OCI-LY7 (cell line): ENCODE results near the gene OSBP2. TPM values are rescaled to one million over a fixed set of nuclear protein-coding genes. Genes with fewer than 3 reads are reported as not detected.

Source experiments
- BruUV-seq: library from RNA; stranded (reverse); fragments of 400-500 nt; replicated peaks from 2 replicates; lab custom pipeline; 2021; lab: Mats Ljungman, UMichigan
- CTCF ChIA-PET: fragments of 300-600 bp; sonication (Branson Sonifier 250); formaldehyde crosslinking; loops from one replicate; lab custom pipeline; 2022; ENCODE audit warnings: antibody characterized with exemption; ENCODE audit not compliant: unreplicated experiment; lab: Charles Lee
- POLR2A ChIA-PET: fragments of 300-600 bp; sonication (Branson Sonifier 250); formaldehyde crosslinking; loops from one replicate; lab custom pipeline; 2022; ENCODE audit warnings: antibody characterized with exemption; lab: Charles Lee
- DNase-seq: peaks from one replicate; pipeline ENCODE4 v3.0.0-alpha.2; 2015; ENCODE audit warnings: low spot score
- H2AFZ ChIP-seq: fragments of 200-600 bp; sonication (generic), shearing (Covaris generic); 2 replicates; pipeline ENCODE4 v1.6.1; 2014; ENCODE audit warnings: mild to moderate bottlenecking, antibody characterized with exemption, low read length, moderate library complexity
- H3K27ac ChIP-seq: fragments of 200-600 bp; sonication (generic); 2 replicates; pipeline ENCODE4 v1.5.1; 2014; ENCODE audit warnings: mixed run types, low read depth, mild to moderate bottlenecking, moderate library complexity, low read length, inconsistent platforms; ENCODE audit not compliant: poor library complexity, severe bottlenecking
- H3K36me3 ChIP-seq: fragments of 200-600 bp; sonication (generic); 2 replicates; pipeline ENCODE4 v1.6.1; 2014; ENCODE audit warnings: mild to moderate bottlenecking, antibody characterized with exemption, low read length, moderate library complexity, mixed read lengths; ENCODE audit not compliant: insufficient read depth
- H3K4me1 ChIP-seq: fragments of 200-600 bp; sonication (generic); 2 replicates; pipeline ENCODE4 v1.5.1; 2014; ENCODE audit warnings: mild to moderate bottlenecking, low read length; ENCODE audit not compliant: insufficient read depth, poor library complexity, severe bottlenecking
- H3K4me2 ChIP-seq: fragments of 200-600 bp; sonication (generic); 2 replicates; pipeline ENCODE4 v1.6.1; 2014; ENCODE audit warnings: mild to moderate bottlenecking, low read length
- H3K4me3 ChIP-seq: fragments of 200-600 bp; sonication (generic); 2 replicates; pipeline ENCODE4 v1.5.1; 2014; ENCODE audit warnings: mild to moderate bottlenecking, low read depth, low read length; ENCODE audit not compliant: poor library complexity, severe bottlenecking
- H3K79me2 ChIP-seq: fragments of 200-600 bp; sonication (generic); 2 replicates; pipeline ENCODE4 v1.6.1; 2016; ENCODE audit warnings: low read depth, mild to moderate bottlenecking, low read length, moderate library complexity, mixed read lengths; ENCODE audit not compliant: insufficient read depth
- H3K9me2 ChIP-seq: fragments of 200-600 bp; sonication (generic); 2 replicates; pipeline ENCODE4 v1.6.1; 2016; ENCODE audit warnings: mild to moderate bottlenecking, low read length, mixed read lengths; ENCODE audit not compliant: insufficient read depth
- H3K9me3 ChIP-seq: fragments of 200-600 bp; sonication (generic); 2 replicates; pipeline ENCODE4 v1.6.1; 2014; ENCODE audit warnings: mild to moderate bottlenecking, mixed run types, low read length, mixed read lengths
- H4K20me1 ChIP-seq: fragments of 200-600 bp; sonication (generic); 2 replicates; pipeline ENCODE4 v1.6.1; 2014; ENCODE audit warnings: mild to moderate bottlenecking, antibody characterized with exemption, low read length, moderate library complexity, mixed read lengths; ENCODE audit not compliant: insufficient read depth
- CTCF ChIP-seq: fragments of 200-600 bp; sonication (generic); conservative IDR thresholded peaks from 2 replicates; pipeline ENCODE4 v1.5.1; 2014; ENCODE audit warnings: mild to moderate bottlenecking, antibody characterized with exemption, low read length, moderate library complexity, mixed read lengths
- EZH2phosphoT487 ChIP-seq: fragments of 200-600 bp; sonication (generic); IDR thresholded peaks from 2 replicates; pipeline ENCODE4 v1.6.1; 2018; ENCODE audit warnings: low read depth, borderline replicate concordance, mild to moderate bottlenecking, mixed run types, antibody characterized with exemption, low read length, moderate library complexity, mixed read lengths
- intact Hi-C: fragments of 100-400 bp; cut with micrococcal nuclease; formaldehyde crosslinking; loops from one replicate; pipeline ENCODE4 v1.10.0; 2022; ENCODE audit not compliant: unreplicated experiment
- total RNA-seq, 2 experiments: library from RNA; depleted of rRNA in 1 of 2; stranded (reverse); fragments of >200 nt in 1 of 2; shearing (Covaris generic) in 1 of 2; gene quantifications; 2 replicates each; pipeline ENCODE4 v1.2.3, GENCODE V29; 2014 to 2022

The OSBP2 gene
- total RNA-seq, 2 experiments from 2014 or later: 0.19 to 0.34 TPM

GRCh38 chr22:30882974-30883533 is 188.4 kb downstream of the OSBP2 start:
- Histone ChIP-seq H3K4me1 (no peaks in the 10 kb centered on the region), H3K27ac (no peak overlapping the region), H4K20me1 (no peaks in the 10 kb centered on the region), H3K36me3 (no peaks in the 10 kb centered on the region), H3K9me3 (no peaks in the 10 kb centered on the region), H3K4me2 (no peak overlapping the region), H2AFZ (no peak overlapping the region), H3K79me2 (no peaks in the 10 kb centered on the region), H3K9me2 (no peaks in the 10 kb centered on the region), H3K4me3 (no peak overlapping the region)
- BruUV-seq: no TSS peak
- intact Hi-C loops: no loop called here
- ChIA-PET POLR2A (interaction anchor here (0.7 kb wide), 1 partner anchor 92 kb away, joined by 3 read pairs; no protein-coding TSS in a partner anchor), CTCF (no interaction called here)
- no peak for TF ChIP-seq EZH2phosphoT487
- no peak for TF ChIP-seq CTCF
- no peak for DNase-seq

- ChIA-PET CTCF (no interaction called here), POLR2A (no interaction called here)
- intact Hi-C loops: no loop called here
- H3K36me3 ChIP-seq: no peaks in the 10 kb centered on the region
- H3K79me2 ChIP-seq: no peaks in the 10 kb centered on the region
- H2AFZ ChIP-seq: no peak overlapping the region
- H3K4me3 ChIP-seq: no peak overlapping the region
- no peak for TF ChIP-seq EZH2phosphoT487
- TF ChIP-seq CTCF: no peak
- H3K4me2 ChIP-seq: no peak overlapping the region
- no TSS peak for BruUV-seq
- DNase-seq: no peak
- H4K20me1 ChIP-seq: no peaks in the 10 kb centered on the region
- no peaks in the 10 kb centered on the region for H3K4me1 ChIP-seq
- no peaks in the 10 kb centered on the region for H3K9me3 ChIP-seq
- H3K27ac ChIP-seq: no peak overlapping the region
- no peaks in the 10 kb centered on the region for H3K9me2 ChIP-seq
Observed at GRCh38 chr22:30883586-30884145, 189.0 kb downstream of the OSBP2 start.

- no peaks in the 10 kb centered on the region for H3K9me2 ChIP-seq
- H3K27ac ChIP-seq: no peak overlapping the region
- no peak overlapping the region for H2AFZ ChIP-seq
- CTCF ChIA-PET: no interaction called here
- H3K79me2 ChIP-seq: no peaks in the 10 kb centered on the region
- H3K4me2 ChIP-seq: no peak overlapping the region
- intact Hi-C loops: no loop called here
- no peaks in the 10 kb centered on the region for H3K9me3 ChIP-seq
- H4K20me1 ChIP-seq: no peaks in the 10 kb centered on the region
- no TSS peak for BruUV-seq
- POLR2A ChIA-PET: no interaction called here
- H3K4me3 ChIP-seq: no peak overlapping the region
- H3K4me1 ChIP-seq: no peaks in the 10 kb centered on the region
- TF ChIP-seq CTCF (no peak), EZH2phosphoT487 (no peak)
- DNase-seq: no peak
- H3K36me3 ChIP-seq: no peaks in the 10 kb centered on the region
Observed at GRCh38 chr22:30884211-30885000, 189.7 kb downstream of the OSBP2 start.
